CD4-positive, alpha-beta T cell treated with Interferon gamma for 1 hour (primary cell): ENCODE results near the gene HDAC9.

ENCODE experiments used
- DNase-seq: peaks from one replicate; pipeline ENCODE4 v3.0.0-alpha.2; 2020

HDAC9 gene

GRCh38 chr7:18526368-18526878 lies 30.9 kb downstream of the HDAC9 start:
- no peak for DNase-seq

- no peak for DNase-seq
Observed at GRCh38 chr7:18529239-18529638, 33.7 kb downstream of the HDAC9 start.

- no peak for DNase-seq
Observed at GRCh38 chr7:18530224-18531179, 35.0 kb downstream of the HDAC9 start.

- no peak for DNase-seq
Observed at GRCh38 chr7:18531539-18531938, 36.0 kb downstream of the HDAC9 start.

- DNase-seq, result no peak
Observed at GRCh38 chr7:18532813-18533212, 37.3 kb downstream of the HDAC9 start.

- no peak for DNase-seq
Observed at GRCh38 chr7:18534481-18534880, 38.9 kb downstream of the HDAC9 start.

- no peak for DNase-seq
Observed at GRCh38 chr7:18535810-18536415, 40.4 kb downstream of the HDAC9 start.

GRCh38 chr7:18536486-18536885 lies 40.9 kb downstream of the HDAC9 start:
- no peak for DNase-seq

- DNase-seq, result no peak
Observed at GRCh38 chr7:18538554-18539250, 43.2 kb downstream of the HDAC9 start.

GRCh38 chr7:18540396-18540795 lies 44.8 kb downstream of the HDAC9 start:
- no peak for DNase-seq

GRCh38 chr7:18541181-18541870 lies 45.8 kb downstream of the HDAC9 start:
- DNase-seq, result no peak

GRCh38 chr7:18541871-18542212 lies 46.3 kb downstream of the HDAC9 start:
- no peak for DNase-seq

GRCh38 chr7:18546576-18546975 lies 51.0 kb downstream of the HDAC9 start:
- DNase-seq, result no peak

GRCh38 chr7:18547509-18548187 lies 52.1 kb downstream of the HDAC9 start:
- no peak for DNase-seq

GRCh38 chr7:18548534-18548933 lies 53.0 kb downstream of the HDAC9 start:
- no peak for DNase-seq

GRCh38 chr7:18550574-18550973 lies 55.0 kb downstream of the HDAC9 start:
- no peak for DNase-seq

GRCh38 chr7:18552316-18552916 lies 56.9 kb downstream of the HDAC9 start:
- no peak for DNase-seq

- DNase-seq, result no peak
Observed at GRCh38 chr7:18552943-18553604, 57.5 kb downstream of the HDAC9 start.

- DNase-seq, result no peak
Observed at GRCh38 chr7:18553605-18554003, 58.1 kb downstream of the HDAC9 start.

GRCh38 chr7:18555120-18555519 lies 59.6 kb downstream of the HDAC9 start:
- no peak for DNase-seq

GRCh38 chr7:18555968-18556367 lies 60.4 kb downstream of the HDAC9 start:
- DNase-seq, result no peak
